DLD1 (cell line): ENCODE measurements around the gene PRUNE2.
"Not testable (repeated sequence)": the region's sequence is repeated elsewhere in the genome, so short reads cannot be mapped to it uniquely, and the experiment has no call there.

Source experiments
- in situ Hi-C: cut with HindIII; loops from 2 replicates; pipeline ENCODE4 v1.10.0; 2017; ENCODE audit warnings: low sequenced_read_pairs

The PRUNE2 gene

GRCh38 chr9:76667521-76667957 lies 238.4 kb downstream of the PRUNE2 start:
- in situ Hi-C loops: no loop called here

- in situ Hi-C loops: not testable (repeated sequence)
Observed at GRCh38 chr9:76665966-76666365, 239.9 kb downstream of the PRUNE2 start.

- in situ Hi-C loops: no loop called here
Observed at GRCh38 chr9:76665458-76665857, 240.5 kb downstream of the PRUNE2 start.

GRCh38 chr9:76664120-76664519 lies 241.8 kb downstream of the PRUNE2 start:
- in situ Hi-C loops: no loop called here

GRCh38 chr9:76662476-76663281 lies 243.2 kb downstream of the PRUNE2 start:
- in situ Hi-C loops: no loop called here

GRCh38 chr9:76658510-76659231 lies 247.2 kb downstream of the PRUNE2 start:
- in situ Hi-C loops: no loop called here

GRCh38 chr9:76657265-76657664 lies 248.6 kb downstream of the PRUNE2 start:
- in situ Hi-C loops: no loop called here

GRCh38 chr9:76655971-76656370 lies 249.9 kb downstream of the PRUNE2 start:
- in situ Hi-C loops: no loop called here

- in situ Hi-C loops: no loop called here
Observed at GRCh38 chr9:76655121-76655541, 250.8 kb downstream of the PRUNE2 start.

GRCh38 chr9:76654575-76654974 lies 251.3 kb downstream of the PRUNE2 start:
- in situ Hi-C loops: no loop called here

- in situ Hi-C loops: no loop called here
Observed at GRCh38 chr9:76654051-76654461, 251.9 kb downstream of the PRUNE2 start.

- in situ Hi-C loops: no loop called here
Observed at GRCh38 chr9:76652894-76653293, 253.0 kb downstream of the PRUNE2 start.

- in situ Hi-C loops: no loop called here
Observed at GRCh38 chr9:76651119-76651705, 254.7 kb downstream of the PRUNE2 start.

GRCh38 chr9:76650692-76651091 lies 255.2 kb downstream of the PRUNE2 start:
- in situ Hi-C loops: no loop called here

GRCh38 chr9:76649894-76650293 lies 256.0 kb downstream of the PRUNE2 start:
- in situ Hi-C loops: loop anchor here (25.0 kb wide), 1 partner anchor 188 kb away; the partner anchor contains the start of gene GCNT1

- in situ Hi-C loops: loop anchor here (25.0 kb wide), 1 partner anchor 184 kb away; the partner anchor contains the start of gene GCNT1
Observed at GRCh38 chr9:76646249-76646648, 259.7 kb downstream of the PRUNE2 start.

- in situ Hi-C loops: loop anchor here (25.0 kb wide), 1 partner anchor 182 kb away; the partner anchor contains the start of gene GCNT1
Observed at GRCh38 chr9:76644647-76645250, 261.2 kb downstream of the PRUNE2 start.

GRCh38 chr9:76644171-76644570 lies 261.7 kb downstream of the PRUNE2 start:
- in situ Hi-C loops: loop anchor here (25.0 kb wide), 1 partner anchor 182 kb away; the partner anchor contains the start of gene GCNT1

- in situ Hi-C loops: loop anchor here (25.0 kb wide), 1 partner anchor 181 kb away; the partner anchor contains the start of gene GCNT1
Observed at GRCh38 chr9:76643399-76644117, 262.4 kb downstream of the PRUNE2 start.

GRCh38 chr9:76642701-76643209 lies 263.2 kb downstream of the PRUNE2 start:
- in situ Hi-C loops: loop anchor here (25.0 kb wide), 1 partner anchor 180 kb away; the partner anchor contains the start of gene GCNT1
